ENCODE results near the gene GMNN.

- TF ChIP-seq, protein P1, sequence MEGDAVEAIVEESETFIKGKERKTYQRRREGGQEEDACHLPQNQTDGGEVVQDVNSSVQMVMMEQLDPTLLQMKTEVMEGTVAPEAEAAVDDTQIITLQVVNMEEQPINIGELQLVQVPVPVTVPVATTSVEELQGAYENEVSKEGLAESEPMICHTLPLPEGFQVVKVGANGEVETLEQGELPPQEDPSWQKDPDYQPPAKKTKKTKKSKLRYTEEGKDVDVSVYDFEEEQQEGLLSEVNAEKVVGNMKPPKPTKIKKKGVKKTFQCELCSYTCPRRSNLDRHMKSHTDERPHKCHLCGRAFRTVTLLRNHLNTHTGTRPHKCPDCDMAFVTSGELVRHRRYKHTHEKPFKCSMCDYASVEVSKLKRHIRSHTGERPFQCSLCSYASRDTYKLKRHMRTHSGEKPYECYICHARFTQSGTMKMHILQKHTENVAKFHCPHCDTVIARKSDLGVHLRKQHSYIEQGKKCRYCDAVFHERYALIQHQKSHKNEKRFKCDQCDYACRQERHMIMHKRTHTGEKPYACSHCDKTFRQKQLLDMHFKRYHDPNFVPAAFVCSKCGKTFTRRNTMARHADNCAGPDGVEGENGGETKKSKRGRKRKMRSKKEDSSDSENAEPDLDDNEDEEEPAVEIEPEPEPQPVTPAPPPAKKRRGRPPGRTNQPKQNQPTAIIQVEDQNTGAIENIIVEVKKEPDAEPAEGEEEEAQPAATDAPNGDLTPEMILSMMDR (IDR thresholded peaks at IDR 0.05), result no peak
- TF ChIP-seq POLR2AphosphoS5 (IDR thresholded peaks at IDR 0.05), result no peak
- TF ChIP-seq POLR2A (IDR thresholded peaks at IDR 0.05; ENCODE audit: low read depth), result no peak
Measured at GRCh38 chr6:24742216-24742738, 32.5 kb upstream of the GMNN start.

Data from esophagus muscularis mucosa (tissue), 3 donors.